HG02981 (cell line): ENCODE results near the gene FAM107A.
A peak's percentile ranks its signal among the peaks of the same experiment; 100 is the strongest.

Source experiments
- ATAC-seq: cut with Tn5 transposase; IDR thresholded peaks from one replicate; pipeline ENCODE4 v1.9.1; 2021; ENCODE audit warnings: mild to moderate bottlenecking, moderate library complexity; ENCODE audit not compliant: unreplicated experiment

The FAM107A gene

GRCh38 chr3:58577269-58577821, at the start of gene FAM107A:
TSS of gene FAM107A (minus strand) at chr3:58577391. CDS start at chr3:58569860, 7,531 bp downstream.
- ATAC-seq, result no peak

- no peak for ATAC-seq
These were observed 48.1 kb upstream of the FAM107A start for GRCh38 chr3:58625196-58625824.

GRCh38 chr3:58624550-58624949, 47.4 kb upstream of the FAM107A start:
- no peak for ATAC-seq

GRCh38 chr3:58623961-58624360, 46.8 kb upstream of the FAM107A start:
- ATAC-seq, result no peak

- ATAC-seq, result no peak
These were observed 46.3 kb upstream of the FAM107A start for GRCh38 chr3:58623478-58623877.

- no peak for ATAC-seq
These were observed 45.7 kb upstream of the FAM107A start for GRCh38 chr3:58622892-58623291.

GRCh38 chr3:58622436-58622835, 45.2 kb upstream of the FAM107A start:
- ATAC-seq, result no peak

GRCh38 chr3:58621086-58621830, 44.1 kb upstream of the FAM107A start:
- ATAC-seq, result no peak

- ATAC-seq, result no peak
These were observed 43.2 kb upstream of the FAM107A start for GRCh38 chr3:58620421-58620820.

- no peak for ATAC-seq
These were observed 40.2 kb upstream of the FAM107A start for GRCh38 chr3:58617338-58617761.

GRCh38 chr3:58613236-58614132, 36.3 kb upstream of the FAM107A start:
- no peak for ATAC-seq

GRCh38 chr3:58612830-58613229, 35.6 kb upstream of the FAM107A start:
- no peak for ATAC-seq

- ATAC-seq, result peak; percentile 51
These were observed 32.8 kb upstream of the FAM107A start for GRCh38 chr3:58609990-58610389.

GRCh38 chr3:58608648-58609047, 31.5 kb upstream of the FAM107A start:
- ATAC-seq, result no peak

- no peak for ATAC-seq
These were observed 30.6 kb upstream of the FAM107A start for GRCh38 chr3:58607816-58608215.

- ATAC-seq, result no peak
These were observed 29.5 kb upstream of the FAM107A start for GRCh38 chr3:58606693-58607092.

- ATAC-seq, result no peak
These were observed 26.8 kb upstream of the FAM107A start for GRCh38 chr3:58604031-58604430.

GRCh38 chr3:58603606-58604005, 26.4 kb upstream of the FAM107A start:
- ATAC-seq, result no peak

- ATAC-seq, result no peak
These were observed 20.6 kb upstream of the FAM107A start for GRCh38 chr3:58597770-58598310.

GRCh38 chr3:58596834-58597518, 19.8 kb upstream of the FAM107A start:
- ATAC-seq, result no peak
